Fibroblast of villous mesenchyme (primary cell): Measurements from ENCODE around the gene SUFU. TPM values are rescaled to one million over a fixed set of nuclear protein-coding genes. Genes with fewer than 3 reads are reported as not detected.
A peak's percentile ranks its signal among the peaks of the same experiment; 100 is the strongest.

Experiments used
- DNase-seq: peaks from one replicate; pipeline ENCODE4 v3.0.0-alpha.2; 2010; ENCODE audit warnings: low read depth
- H3K4me3 ChIP-seq: 2 replicates; pipeline ENCODE4 v1.5.1; 2011; ENCODE audit warnings: low read depth, mild to moderate bottlenecking, low read length
- CTCF ChIP-seq: IDR thresholded peaks from 2 replicates; pipeline ENCODE4 v1.5.1; 2012; ENCODE audit warnings: low read depth, mild to moderate bottlenecking, low read length; ENCODE audit not compliant: insufficient read depth
- total RNA-seq: library from RNA; depleted of rRNA; stranded (reverse); fragments of >200 nt; gene quantifications from 2 replicates; pipeline ENCODE4 v1.2.3, GENCODE V29; 2012

The SUFU gene
- total RNA-seq, 1 donor, result 3.9 TPM

- peak; percentile 78 for DNase-seq
- no peak for TF ChIP-seq CTCF
Observed at GRCh38 chr10:102580230-102580629, 76.5 kb downstream of the SUFU start.

DNA sequence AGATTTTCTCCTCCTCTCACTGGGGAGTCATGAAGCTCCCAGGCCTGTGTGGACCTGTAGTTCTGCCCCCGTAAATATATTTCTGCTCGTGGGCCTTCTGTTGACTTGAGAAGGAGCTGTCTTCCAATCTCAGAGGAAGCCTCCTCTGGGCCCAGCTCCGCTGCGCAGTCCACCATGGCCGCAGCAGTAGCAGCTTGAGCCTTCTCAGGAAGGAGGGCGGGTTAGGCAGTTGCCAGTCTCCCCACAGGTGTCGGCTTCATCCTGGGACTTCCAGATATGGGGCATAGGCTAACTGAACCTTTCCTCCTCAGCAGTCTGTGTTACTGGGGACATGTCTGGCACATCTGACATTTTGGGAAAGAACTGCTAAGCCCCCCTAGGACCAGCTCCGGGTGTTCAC lies 77.6 kb downstream of the SUFU start:
- H3K4me3 ChIP-seq, result no peak overlapping the region
- no peak for DNase-seq
- no peak for TF ChIP-seq CTCF

More at GRCh38 chr10:102580230-102580629, 76.5 kb downstream of the SUFU start:
- H3K4me3 ChIP-seq, result no peak overlapping the region

- no peak for TF ChIP-seq CTCF
- DNase-seq, result no peak
Observed at GRCh38 chr10:102581981-102582580, 78.3 kb downstream of the SUFU start.

GRCh38 chr10:102583435-102584417 lies 80.0 kb downstream of the SUFU start:
- peak; percentile 85 for TF ChIP-seq CTCF
- H3K4me3 ChIP-seq, result no peak overlapping the region
- DNase-seq, result peak; percentile 91

More at GRCh38 chr10:102581981-102582580, 78.3 kb downstream of the SUFU start:
- H3K4me3 ChIP-seq, result no peak overlapping the region

- TF ChIP-seq CTCF, result no peak
- H3K4me3 ChIP-seq, result no peak overlapping the region
- peak; percentile 34 for DNase-seq
Observed at GRCh38 chr10:102585026-102585425, 81.3 kb downstream of the SUFU start.

GRCh38 chr10:102586858-102587257 lies 83.1 kb downstream of the SUFU start:
- TF ChIP-seq CTCF, result no peak
- no peak for DNase-seq
- no peak overlapping the region for H3K4me3 ChIP-seq
